ENCODE measurements around the gene KCNJ18.
"Not testable (repeated sequence)": the region's sequence is repeated elsewhere in the genome, so short reads cannot be mapped to it uniquely, and the experiment has no call there.

KCNJ18 gene

GRCh38 chr17:21684384-21684783 is 7.9 kb upstream of the KCNJ18 start:
- DNase-seq (ENCODE audit: low read depth, low spot score), result not testable (repeated sequence)

GRCh38 chr17:21685061-21685795 is 7.1 kb upstream of the KCNJ18 start:
- not testable (repeated sequence) for DNase-seq (ENCODE audit: low read depth, low spot score)

- no peak for DNase-seq (ENCODE audit: low read depth, low spot score)
Measured at GRCh38 chr17:21686165-21687015, 5.9 kb upstream of the KCNJ18 start.

- DNase-seq (ENCODE audit: low read depth, low spot score), result no peak
Measured at GRCh38 chr17:21687136-21687953, 5.0 kb upstream of the KCNJ18 start.

- no peak for DNase-seq (ENCODE audit: low read depth, low spot score)
Measured at GRCh38 chr17:21688293-21688949, 3.9 kb upstream of the KCNJ18 start.

GRCh38 chr17:21689604-21690003 is 2.7 kb upstream of the KCNJ18 start:
- DNase-seq (ENCODE audit: low read depth, low spot score), result peak; percentile 73

GRCh38 chr17:21690811-21691210 is 1.5 kb upstream of the KCNJ18 start:
- DNase-seq (ENCODE audit: low read depth, low spot score), result not testable (repeated sequence)

GRCh38 chr17:21691481-21691880 is 842 bp upstream of the KCNJ18 start:
- DNase-seq (ENCODE audit: low read depth, low spot score), result not testable (repeated sequence)

- DNase-seq (ENCODE audit: low read depth, low spot score), result not testable (repeated sequence)
Measured at GRCh38 chr17:21692704-21693065, 362 bp downstream of the KCNJ18 start.

- DNase-seq (ENCODE audit: low read depth, low spot score), result not testable (repeated sequence)
Measured at GRCh38 chr17:21693391-21693796, 1.1 kb downstream of the KCNJ18 start.

GRCh38 chr17:21693937-21694336 is 1.6 kb downstream of the KCNJ18 start:
- DNase-seq (ENCODE audit: low read depth, low spot score), result not testable (repeated sequence)

- DNase-seq (ENCODE audit: low read depth, low spot score), result not testable (repeated sequence)
Measured at GRCh38 chr17:21696227-21696626, 3.9 kb downstream of the KCNJ18 start.

GRCh38 chr17:21696842-21697507 is 4.7 kb downstream of the KCNJ18 start:
- not testable (repeated sequence) for DNase-seq (ENCODE audit: low read depth, low spot score)

GRCh38 chr17:21697508-21697860 is 5.2 kb downstream of the KCNJ18 start:
- not testable (repeated sequence) for DNase-seq (ENCODE audit: low read depth, low spot score)

GRCh38 chr17:21698437-21699075 is 6.2 kb downstream of the KCNJ18 start:
- DNase-seq (ENCODE audit: low read depth, low spot score), result not testable (repeated sequence)

- not testable (repeated sequence) for DNase-seq (ENCODE audit: low read depth, low spot score)
Measured at GRCh38 chr17:21699124-21699523, 6.8 kb downstream of the KCNJ18 start.

GRCh38 chr17:21699573-21700236 is 7.4 kb downstream of the KCNJ18 start:
- DNase-seq (ENCODE audit: low read depth, low spot score), result not testable (repeated sequence)

- DNase-seq (ENCODE audit: low read depth, low spot score), result not testable (repeated sequence)
Measured at GRCh38 chr17:21701090-21701489, 8.8 kb downstream of the KCNJ18 start.

GRCh38 chr17:21702029-21702428 is 9.7 kb downstream of the KCNJ18 start:
- DNase-seq (ENCODE audit: low read depth, low spot score), result not testable (repeated sequence)

GRCh38 chr17:21702521-21702920 is 10.2 kb downstream of the KCNJ18 start:
- DNase-seq (ENCODE audit: low read depth, low spot score), result not testable (repeated sequence)
